ENCODE measurements around the gene MAPKAP1.

Gene MAPKAP1

DNA sequence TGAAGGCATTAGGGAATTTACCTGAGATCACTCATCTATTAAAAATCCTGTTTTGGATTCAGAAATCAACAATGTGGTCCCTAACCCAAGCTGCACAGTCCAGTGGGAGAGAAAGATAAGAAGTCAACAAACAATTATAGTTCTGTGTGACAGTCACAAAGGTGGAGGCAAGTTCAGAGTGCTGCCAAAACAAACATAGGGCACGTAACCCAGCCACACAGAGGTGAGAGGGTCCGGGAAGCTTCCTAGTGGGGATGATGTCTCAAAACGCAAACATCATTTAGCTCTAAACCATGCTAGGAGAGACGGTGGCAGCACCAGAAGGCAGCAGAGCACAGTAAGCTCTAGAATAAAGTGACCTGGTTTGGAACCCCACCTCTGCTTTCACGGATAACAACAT is 158.9 kb downstream of the MAPKAP1 start:
- TF ChIP-seq ZFX (IDR thresholded peaks at IDR 0.05; ENCODE audit: borderline replicate concordance), result no peak
- TF ChIP-seq, protein P1, sequence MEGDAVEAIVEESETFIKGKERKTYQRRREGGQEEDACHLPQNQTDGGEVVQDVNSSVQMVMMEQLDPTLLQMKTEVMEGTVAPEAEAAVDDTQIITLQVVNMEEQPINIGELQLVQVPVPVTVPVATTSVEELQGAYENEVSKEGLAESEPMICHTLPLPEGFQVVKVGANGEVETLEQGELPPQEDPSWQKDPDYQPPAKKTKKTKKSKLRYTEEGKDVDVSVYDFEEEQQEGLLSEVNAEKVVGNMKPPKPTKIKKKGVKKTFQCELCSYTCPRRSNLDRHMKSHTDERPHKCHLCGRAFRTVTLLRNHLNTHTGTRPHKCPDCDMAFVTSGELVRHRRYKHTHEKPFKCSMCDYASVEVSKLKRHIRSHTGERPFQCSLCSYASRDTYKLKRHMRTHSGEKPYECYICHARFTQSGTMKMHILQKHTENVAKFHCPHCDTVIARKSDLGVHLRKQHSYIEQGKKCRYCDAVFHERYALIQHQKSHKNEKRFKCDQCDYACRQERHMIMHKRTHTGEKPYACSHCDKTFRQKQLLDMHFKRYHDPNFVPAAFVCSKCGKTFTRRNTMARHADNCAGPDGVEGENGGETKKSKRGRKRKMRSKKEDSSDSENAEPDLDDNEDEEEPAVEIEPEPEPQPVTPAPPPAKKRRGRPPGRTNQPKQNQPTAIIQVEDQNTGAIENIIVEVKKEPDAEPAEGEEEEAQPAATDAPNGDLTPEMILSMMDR (IDR thresholded peaks at IDR 0.05), result no peak
- no peak overlapping the region for H3K27ac ChIP-seq

DNA sequence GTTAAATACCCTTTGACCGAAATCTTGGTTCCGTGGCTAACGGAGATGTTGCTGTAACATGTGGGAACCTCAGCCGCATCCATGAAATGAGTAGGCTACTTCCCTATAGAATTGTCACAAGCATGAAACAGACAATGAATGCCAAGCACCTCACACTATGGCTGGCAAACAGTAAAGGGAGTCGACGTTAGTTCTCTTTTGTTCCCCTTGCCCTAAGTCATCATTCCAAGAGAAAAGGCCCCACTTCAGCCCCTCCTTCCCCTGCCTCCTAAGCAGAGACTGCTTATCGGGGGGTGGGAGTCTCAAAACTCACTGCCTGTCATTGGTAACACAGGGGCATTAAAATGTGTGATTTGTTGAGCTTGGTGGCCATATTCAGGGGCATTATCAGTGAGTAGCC is 159.6 kb downstream of the MAPKAP1 start:
- TF ChIP-seq, protein P1 (IDR thresholded peaks at IDR 0.05), result no peak
- no peak for TF ChIP-seq ZFX (IDR thresholded peaks at IDR 0.05; ENCODE audit: borderline replicate concordance)
- H3K27ac ChIP-seq, result no peak overlapping the region

GRCh38 chr9:125545845-125546244 is 161.2 kb downstream of the MAPKAP1 start:
- no peak overlapping the region for H3K27ac ChIP-seq
- TF ChIP-seq ZFX (IDR thresholded peaks at IDR 0.05; ENCODE audit: borderline replicate concordance), result no peak
- TF ChIP-seq, protein P1 (IDR thresholded peaks at IDR 0.05), result no peak

DNA sequence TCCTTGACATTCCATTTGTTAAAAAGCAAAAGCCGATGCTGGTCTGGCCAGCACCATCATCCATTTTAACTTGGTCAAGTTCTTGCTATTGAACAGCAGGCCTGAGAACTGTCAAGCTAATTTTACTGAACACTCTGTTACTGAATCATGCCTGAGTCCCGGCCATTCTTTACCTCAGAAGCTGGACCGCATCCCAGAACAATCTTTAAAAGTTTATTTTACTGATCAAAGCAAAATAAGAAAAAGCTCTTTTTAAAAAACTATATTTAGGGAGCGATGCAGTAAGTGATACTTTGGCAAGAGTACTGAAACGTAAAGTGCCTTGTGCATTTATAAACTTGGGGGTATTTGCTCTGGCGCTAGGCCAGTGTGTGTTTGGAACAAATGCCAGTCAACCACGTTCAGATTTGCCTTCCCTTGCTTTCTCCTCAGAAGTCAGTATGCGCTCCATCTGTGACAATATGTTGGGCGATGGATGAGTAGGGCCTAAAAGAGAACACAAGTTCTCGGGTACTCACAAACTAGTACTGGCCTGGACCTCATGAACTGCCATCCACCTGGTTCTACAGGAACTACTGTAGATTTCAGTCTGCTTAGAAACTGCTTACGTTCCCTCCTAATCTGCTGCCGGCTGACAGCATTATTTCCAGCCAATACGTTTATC is 161.9 kb downstream of the MAPKAP1 start:
- no peak for TF ChIP-seq ZFX (IDR thresholded peaks at IDR 0.05; ENCODE audit: borderline replicate concordance)
- TF ChIP-seq, protein P1 (IDR thresholded peaks at IDR 0.05), result no peak
- no peak overlapping the region for H3K27ac ChIP-seq

- TF ChIP-seq, protein P1 (IDR thresholded peaks at IDR 0.05), result no peak
- TF ChIP-seq ZFX (IDR thresholded peaks at IDR 0.05; ENCODE audit: borderline replicate concordance), result no peak
- H3K27ac ChIP-seq, result no peak overlapping the region
Measured at GRCh38 chr9:125544484-125544883, 162.5 kb downstream of the MAPKAP1 start.

GRCh38 chr9:125541840-125542243 is 165.2 kb downstream of the MAPKAP1 start:
- H3K27ac ChIP-seq, result no peak overlapping the region
- no peak for TF ChIP-seq ZFX (IDR thresholded peaks at IDR 0.05; ENCODE audit: borderline replicate concordance)
- TF ChIP-seq, protein P1 (IDR thresholded peaks at IDR 0.05), result no peak

DNA sequence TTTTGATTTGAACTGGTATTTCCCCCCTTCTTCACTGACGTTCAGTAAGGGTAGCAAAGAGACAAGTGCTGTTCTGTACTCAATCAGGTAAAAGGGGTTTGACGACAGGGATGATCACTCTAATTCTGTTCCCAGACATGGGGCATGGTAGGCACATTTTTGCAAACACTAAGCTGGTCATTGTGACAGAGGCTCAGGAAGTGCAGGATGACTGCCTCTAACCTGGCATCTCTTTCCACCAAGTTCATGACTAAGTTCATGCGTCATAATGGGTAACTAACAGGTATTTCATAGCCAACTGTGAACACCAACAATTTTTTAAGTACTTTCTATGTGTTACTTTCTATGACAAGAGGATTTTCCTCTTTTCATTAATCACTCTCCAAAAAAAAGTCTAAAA is 166.5 kb downstream of the MAPKAP1 start:
- no peak overlapping the region for H3K27ac ChIP-seq
- TF ChIP-seq, protein P1 (IDR thresholded peaks at IDR 0.05), result no peak
- TF ChIP-seq ZFX (IDR thresholded peaks at IDR 0.05; ENCODE audit: borderline replicate concordance), result no peak

All from 22Rv1 (cell line).